Cardiac fibroblast (primary cell): ENCODE data around the gene ZRANB1.

Experiments
- DNase-seq, 2 donors: peaks; one replicate each; pipeline versions ENCODE4 v3.0.0 to v3.0.0-alpha.2; 2010; ENCODE audit warnings: low read depth in 2 of 2
- H3K4me3 ChIP-seq, 2 donors: replicated peaks in 1 of 2; 1 replicate in 1 of 2; 2 replicates in 1 of 2; pipeline ENCODE4 v1.5.1; 2011; ENCODE audit warnings: low read depth in 2 of 2, low read length in 2 of 2, mild to moderate bottlenecking in 2 of 2, moderate library complexity in 1 of 2
- TF ChIP-seq, protein P1 (sequence below): IDR thresholded peaks from one replicate; pipeline ENCODE4 v1.5.1; 2011; ENCODE audit warnings: low read depth, mild to moderate bottlenecking, low read length, inconsistent platforms

ZRANB1 gene

DNA sequence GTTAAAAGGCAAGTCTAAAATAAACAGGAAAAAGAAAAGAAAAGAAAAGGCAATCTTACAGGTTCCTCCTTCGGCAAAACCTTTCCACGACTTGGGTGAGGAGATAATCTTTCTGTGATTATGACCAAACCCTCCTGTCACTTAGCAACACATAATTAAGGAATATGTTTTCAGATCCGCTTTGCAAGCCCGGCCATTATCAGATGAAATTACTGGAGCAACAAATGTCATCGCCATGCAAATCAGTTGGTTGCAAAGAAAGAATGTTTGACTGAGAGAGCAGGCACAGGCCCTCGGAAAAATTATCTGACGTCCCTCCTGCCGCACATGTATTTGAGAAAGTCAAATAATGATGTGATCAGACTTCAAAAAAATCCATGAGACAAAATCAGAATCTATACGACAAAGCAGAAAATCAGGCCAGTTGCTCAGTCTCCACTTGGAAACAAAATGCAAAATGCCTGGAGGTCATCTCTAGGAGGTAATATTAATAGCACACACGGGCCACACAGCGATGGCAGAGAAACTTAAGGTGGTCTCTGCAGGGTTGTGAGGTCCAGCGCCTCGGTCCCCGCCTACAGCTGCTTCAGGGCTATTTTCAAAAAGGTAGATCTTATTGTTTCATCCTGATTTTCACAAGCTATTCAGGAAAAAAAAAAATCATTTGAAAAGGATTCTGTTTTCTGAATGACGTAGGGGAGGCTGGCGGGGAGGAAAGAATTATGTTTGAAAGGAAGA is 82.7 kb downstream of the ZRANB1 start:
- H3K4me3 ChIP-seq: no peak overlapping the region
- TF ChIP-seq, protein P1, sequence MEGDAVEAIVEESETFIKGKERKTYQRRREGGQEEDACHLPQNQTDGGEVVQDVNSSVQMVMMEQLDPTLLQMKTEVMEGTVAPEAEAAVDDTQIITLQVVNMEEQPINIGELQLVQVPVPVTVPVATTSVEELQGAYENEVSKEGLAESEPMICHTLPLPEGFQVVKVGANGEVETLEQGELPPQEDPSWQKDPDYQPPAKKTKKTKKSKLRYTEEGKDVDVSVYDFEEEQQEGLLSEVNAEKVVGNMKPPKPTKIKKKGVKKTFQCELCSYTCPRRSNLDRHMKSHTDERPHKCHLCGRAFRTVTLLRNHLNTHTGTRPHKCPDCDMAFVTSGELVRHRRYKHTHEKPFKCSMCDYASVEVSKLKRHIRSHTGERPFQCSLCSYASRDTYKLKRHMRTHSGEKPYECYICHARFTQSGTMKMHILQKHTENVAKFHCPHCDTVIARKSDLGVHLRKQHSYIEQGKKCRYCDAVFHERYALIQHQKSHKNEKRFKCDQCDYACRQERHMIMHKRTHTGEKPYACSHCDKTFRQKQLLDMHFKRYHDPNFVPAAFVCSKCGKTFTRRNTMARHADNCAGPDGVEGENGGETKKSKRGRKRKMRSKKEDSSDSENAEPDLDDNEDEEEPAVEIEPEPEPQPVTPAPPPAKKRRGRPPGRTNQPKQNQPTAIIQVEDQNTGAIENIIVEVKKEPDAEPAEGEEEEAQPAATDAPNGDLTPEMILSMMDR: no peak
- DNase-seq: no peak

DNA sequence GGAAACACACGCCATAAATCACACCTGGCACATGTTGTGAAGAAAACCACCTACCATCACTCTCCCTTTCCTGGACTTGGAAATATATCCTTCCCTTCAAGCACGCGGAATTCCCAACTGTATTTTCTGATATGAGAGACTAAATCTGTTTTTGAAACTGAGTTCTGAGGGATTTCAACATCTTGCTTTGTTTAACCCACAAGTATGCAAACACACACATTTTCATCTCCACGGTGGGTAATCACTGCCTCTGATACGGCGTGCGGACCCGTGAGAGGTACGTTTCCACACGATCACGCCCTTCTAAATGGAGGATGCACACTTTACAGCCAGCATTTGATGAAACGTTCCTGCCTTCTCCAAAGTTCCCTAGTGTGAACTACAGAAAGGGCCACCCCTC is 83.4 kb downstream of the ZRANB1 start:
- DNase-seq: no peak
- TF ChIP-seq, protein P1: no peak
- no peak overlapping the region for H3K4me3 ChIP-seq

DNA sequence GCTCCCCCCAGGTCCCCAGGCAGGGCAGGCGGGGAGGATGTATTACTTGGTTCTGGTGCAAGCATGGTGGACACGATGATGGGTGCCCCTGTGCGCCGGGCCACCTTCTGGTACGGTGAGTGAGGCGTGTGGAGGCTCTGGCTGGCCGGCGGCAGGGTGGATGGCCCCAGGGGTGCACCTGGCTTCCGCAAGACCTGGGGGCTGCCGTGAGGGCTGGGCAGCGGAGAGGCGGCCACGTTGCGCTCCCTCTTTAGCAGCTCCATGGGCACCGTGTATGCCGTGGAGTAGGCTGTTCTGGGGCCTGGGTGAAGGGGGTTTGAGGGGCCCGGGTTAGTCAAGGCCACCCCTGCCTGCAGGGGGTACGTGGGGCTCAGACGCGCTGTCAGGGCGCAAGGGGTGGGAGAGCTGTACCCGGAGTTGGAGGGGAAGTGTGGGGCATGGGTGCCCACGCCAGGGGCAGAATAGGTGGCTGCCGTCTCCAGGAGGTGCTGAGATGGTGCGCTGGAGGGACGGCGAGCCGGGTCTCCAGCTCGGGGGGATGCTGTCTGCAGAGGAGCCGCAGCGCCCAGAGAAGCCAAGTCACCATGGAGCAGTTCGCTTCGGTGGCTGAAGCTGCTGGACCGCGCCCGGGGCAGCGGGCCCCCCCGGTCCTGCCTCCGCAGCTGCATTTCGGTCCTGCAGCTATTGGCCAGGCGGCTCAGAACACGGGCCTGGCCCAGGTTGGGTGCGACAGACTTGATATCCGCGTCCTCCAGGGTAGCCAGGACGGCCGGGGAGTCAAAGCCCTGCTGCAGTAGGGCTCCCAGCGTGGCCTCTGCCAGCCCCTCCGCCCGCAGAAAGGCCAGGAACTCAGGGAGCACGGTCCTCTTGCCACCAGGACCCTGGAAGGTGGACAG is 84.4 kb downstream of the ZRANB1 start:
- H3K4me3 ChIP-seq: no peak overlapping the region
- TF ChIP-seq, protein P1: no peak
- no peak for DNase-seq

DNA sequence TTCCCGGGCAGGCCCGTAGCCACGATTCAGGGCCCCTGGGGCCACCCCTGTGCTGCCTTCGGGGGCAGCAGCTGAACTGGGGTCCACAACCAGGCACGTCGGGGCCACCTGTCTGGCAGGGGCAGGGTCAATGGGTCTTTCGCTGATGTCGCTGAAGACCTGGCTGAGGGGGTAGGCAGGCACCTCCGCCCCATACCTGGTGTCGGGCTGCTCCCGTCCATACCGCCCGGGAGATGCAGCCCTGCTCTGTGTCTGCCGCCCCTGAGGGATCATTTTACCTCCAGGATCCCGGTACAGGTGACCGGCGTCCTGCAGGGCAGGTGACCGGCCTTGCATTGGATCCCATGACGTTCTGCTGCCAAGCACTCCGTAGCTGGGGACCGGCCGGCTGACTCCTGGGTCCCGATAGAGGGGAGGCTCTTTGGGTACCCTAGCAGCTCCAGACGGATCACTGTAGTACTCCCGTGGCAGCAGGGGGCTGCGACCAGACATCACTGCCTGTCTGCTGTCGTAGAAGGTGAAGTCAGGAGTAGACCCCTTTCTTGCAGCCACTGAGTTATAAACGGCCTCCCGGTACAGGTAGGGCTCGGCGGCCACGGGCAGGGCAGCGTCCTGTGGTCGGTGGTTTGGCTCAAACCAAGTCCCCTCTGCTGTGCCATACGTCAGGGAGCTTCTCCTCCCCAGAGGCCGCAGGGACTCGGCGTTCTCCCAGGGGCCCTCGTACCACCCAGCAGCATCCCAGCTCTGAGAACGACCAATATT is 85.2 kb downstream of the ZRANB1 start:
- TF ChIP-seq, protein P1: no peak
- no peak overlapping the region for H3K4me3 ChIP-seq
- DNase-seq: no peak

DNA sequence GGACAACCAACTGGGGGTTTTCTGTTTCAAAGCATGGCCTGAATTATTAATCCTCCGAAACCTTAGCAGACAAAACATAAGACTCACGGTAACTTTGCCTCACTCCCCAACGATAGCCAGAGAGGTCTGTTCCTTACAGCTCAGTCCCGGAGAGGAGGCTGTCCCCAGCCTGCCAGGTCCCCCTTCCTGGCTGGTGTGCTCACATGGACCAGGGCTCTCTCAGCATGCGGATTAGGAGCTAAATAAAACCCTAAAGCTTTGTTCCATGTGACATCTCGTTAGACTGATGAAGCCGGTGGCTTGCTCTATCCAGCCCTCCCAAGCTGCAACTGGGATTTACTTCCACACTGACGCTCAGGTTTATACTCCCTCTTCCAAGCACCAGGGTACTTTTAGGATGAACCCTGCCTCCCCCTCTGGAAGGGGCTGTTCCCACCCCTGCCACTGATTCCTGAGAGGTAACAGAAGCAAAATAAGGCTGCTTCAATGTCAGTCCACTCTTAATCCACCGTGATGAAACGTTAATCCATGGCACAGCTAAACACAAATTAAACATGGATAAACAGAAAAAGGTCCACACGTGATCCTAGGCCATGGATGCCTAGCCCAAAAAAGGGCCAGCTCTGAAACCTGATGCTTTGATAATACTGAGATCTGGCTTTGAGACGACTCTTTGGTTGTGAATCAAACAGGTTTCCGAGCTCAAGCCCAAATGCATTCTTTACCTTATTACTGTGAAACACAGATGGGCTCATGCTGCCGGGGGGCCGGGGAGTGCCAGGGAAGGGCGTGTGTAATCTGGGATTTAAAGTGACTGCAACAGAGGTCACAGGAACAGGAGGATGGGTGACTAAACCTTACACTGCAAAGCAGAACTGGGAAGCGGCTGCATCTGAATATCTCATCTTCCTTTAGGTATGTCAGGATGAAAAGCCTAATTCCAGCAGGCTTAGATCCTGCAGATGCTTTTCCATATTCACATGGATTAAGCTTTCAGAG is 86.2 kb downstream of the ZRANB1 start:
- peak in 1 of 2 donors; percentile 36 for DNase-seq
- H3K4me3 ChIP-seq: no peak overlapping the region
- TF ChIP-seq, protein P1: no peak
